AG09309 (cell line): Measurements from ENCODE around the gene BTAF1.

Experiments
- DNase-seq: peaks from one replicate; pipeline ENCODE4 v3.0.0-alpha.2; 2010; ENCODE audit warnings: low read depth
- H3K4me3 ChIP-seq: 2 replicates; pipeline ENCODE4 v1.5.1; 2011; ENCODE audit warnings: mild to moderate bottlenecking, low read depth, low read length, moderate library complexity; ENCODE audit not compliant: control insufficient read depth
- CTCF ChIP-seq: IDR thresholded peaks from 2 replicates; pipeline ENCODE4 v1.5.1; 2011; ENCODE audit warnings: mild to moderate bottlenecking, low read depth, low read length, inconsistent platforms; ENCODE audit not compliant: insufficient read depth, control insufficient read depth; ENCODE audit errors: missing control alignments

The BTAF1 gene

GRCh38 chr10:91923371-91924211 lies at the start of gene BTAF1:
BTAF1 (plus strand) TSS chr10:91923770; CDS start chr10:91924077, 307 bp downstream.
- no peak for TF ChIP-seq CTCF
- DNase-seq: peak; percentile 63
- H3K4me3 ChIP-seq: peak within 1 kb of the TSS; percentile 95

DNA sequence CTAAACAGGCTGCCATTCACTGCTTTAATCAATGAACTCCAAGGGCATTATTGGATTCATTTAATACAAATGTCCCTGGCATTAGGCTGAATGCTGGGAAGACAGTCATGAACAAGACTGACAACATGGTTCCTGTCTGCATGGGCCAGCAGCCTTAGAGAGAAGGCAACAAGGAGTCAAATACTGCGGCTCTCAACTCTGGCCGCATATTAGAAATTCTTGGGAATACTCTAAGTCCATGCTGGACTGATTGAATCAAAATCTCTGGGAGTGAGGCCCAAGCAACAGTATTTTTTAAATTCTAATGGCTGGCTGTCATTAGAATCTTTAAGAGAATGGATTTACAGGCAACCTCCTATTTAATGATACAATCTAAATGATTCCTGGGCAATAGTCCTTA lies 48.4 kb upstream of the BTAF1 start:
- DNase-seq: no peak
- TF ChIP-seq CTCF: no peak
- H3K4me3 ChIP-seq: no peak overlapping the region

GRCh38 chr10:91875779-91876178 lies 47.8 kb upstream of the BTAF1 start:
- TF ChIP-seq CTCF: no peak
- H3K4me3 ChIP-seq: no peak overlapping the region
- DNase-seq: no peak

DNA sequence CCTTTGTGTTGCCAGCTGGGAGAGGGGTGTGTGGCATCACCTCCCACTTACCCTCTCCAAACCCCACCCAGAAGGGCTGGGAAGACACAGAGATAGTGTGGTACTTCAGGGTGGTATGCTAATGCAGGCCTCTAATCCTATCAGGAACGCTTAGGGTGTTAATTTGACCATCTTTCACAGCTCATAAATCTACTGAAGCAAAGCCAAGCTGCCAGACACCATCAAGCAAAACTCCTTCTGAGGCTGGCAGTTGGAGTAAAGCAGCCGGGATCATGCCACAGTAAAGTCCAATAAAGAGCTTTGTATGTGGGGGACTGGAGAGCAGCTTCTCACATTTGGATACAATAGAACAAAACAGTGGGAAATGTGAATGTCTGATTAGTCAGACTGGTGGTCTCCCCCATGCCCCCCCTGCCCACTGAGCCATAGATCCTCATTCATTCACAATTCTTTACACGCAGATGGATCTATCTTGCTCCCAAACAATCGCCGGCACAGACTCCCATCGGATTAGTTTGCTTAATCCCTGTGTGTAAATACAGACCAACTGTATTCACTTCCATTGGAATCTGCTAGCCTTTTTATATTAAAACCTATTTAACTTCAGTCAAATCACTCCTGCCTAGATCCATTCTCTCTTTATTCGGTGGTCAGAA lies 43.9 kb upstream of the BTAF1 start:
- H3K4me3 ChIP-seq: no peak overlapping the region
- DNase-seq: no peak
- TF ChIP-seq CTCF: no peak

GRCh38 chr10:91880310-91880709 lies 43.3 kb upstream of the BTAF1 start:
- TF ChIP-seq CTCF: no peak
- H3K4me3 ChIP-seq: no peak overlapping the region
- DNase-seq: no peak

DNA sequence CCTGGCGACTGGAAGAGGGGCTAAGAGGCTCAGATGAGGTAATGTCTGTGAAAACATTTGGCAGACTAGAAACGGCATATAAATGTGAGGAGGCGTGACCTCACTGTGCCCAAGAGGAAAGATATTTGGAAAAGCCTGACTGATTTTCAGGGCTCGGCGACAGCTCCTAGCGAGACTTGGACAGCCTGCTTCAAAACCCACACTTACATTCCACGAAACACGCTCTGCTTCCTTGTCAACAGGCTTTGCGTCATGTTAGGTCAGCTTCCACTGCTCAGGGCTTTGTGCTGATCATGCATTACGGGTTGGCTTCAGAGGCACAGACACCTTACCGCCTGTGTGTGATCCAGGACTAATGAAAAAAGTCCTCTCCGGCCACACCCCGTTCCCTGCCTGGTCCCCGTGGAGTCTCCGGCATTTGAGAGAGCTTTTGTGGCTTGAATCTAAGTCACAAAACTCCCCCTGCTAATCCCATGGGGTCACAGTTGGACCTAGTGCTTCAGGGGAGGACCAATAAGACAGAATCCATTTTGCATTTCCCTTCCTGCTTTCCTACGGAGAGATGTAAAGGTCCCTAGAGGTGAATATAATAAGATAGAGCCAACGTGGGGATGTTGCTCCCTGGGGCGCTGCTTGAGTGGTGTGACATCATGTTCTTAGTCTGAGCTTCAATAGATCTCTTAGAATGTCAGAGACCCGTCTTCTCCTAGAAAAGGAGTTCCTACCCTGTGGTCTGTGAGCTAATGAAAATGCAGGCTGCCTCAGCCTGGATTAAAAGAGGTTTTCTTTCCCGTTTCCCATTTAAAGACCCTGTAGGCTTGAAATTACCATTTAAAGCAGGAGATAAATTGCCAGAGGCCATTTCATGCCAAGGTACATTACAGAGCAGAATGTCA lies 39.8 kb upstream of the BTAF1 start:
- no peak overlapping the region for H3K4me3 ChIP-seq
- TF ChIP-seq CTCF: no peak
- no peak for DNase-seq
